IPS-18a (cell line): ENCODE results near the gene MARF1.
"Not testable (repeated sequence)": the region's sequence is repeated elsewhere in the genome, so short reads cannot be mapped to it uniquely, and the experiment has no call there.

Experiments
- H3K27ac ChIP-seq: one replicate; pipeline ENCODE4 v1.5.1; 2013; ENCODE audit warnings: low read length
- H3K27me3 ChIP-seq: one replicate; pipeline ENCODE4 v1.6.1; 2013; ENCODE audit warnings: mild to moderate bottlenecking, low read length; ENCODE audit not compliant: control insufficient read depth, insufficient read depth
- H3K36me3 ChIP-seq: one replicate; pipeline ENCODE4 v1.6.1; 2013; ENCODE audit warnings: low read depth, low read length; ENCODE audit not compliant: control insufficient read depth
- H3K4me1 ChIP-seq: one replicate; pipeline ENCODE4 v1.6.1; 2013; ENCODE audit warnings: low read depth, low read length; ENCODE audit not compliant: control insufficient read depth
- H3K4me3 ChIP-seq: one replicate; pipeline ENCODE4 v1.5.1; 2013; ENCODE audit warnings: low read length
- H3K9ac ChIP-seq: one replicate; pipeline ENCODE4 v1.6.1; 2013; ENCODE audit warnings: mild to moderate bottlenecking, low read length, moderate library complexity
- H3K9me3 ChIP-seq: one replicate; pipeline ENCODE4 v1.6.1; 2013; ENCODE audit warnings: low read depth, low read length; ENCODE audit not compliant: control insufficient read depth

Gene MARF1

DNA sequence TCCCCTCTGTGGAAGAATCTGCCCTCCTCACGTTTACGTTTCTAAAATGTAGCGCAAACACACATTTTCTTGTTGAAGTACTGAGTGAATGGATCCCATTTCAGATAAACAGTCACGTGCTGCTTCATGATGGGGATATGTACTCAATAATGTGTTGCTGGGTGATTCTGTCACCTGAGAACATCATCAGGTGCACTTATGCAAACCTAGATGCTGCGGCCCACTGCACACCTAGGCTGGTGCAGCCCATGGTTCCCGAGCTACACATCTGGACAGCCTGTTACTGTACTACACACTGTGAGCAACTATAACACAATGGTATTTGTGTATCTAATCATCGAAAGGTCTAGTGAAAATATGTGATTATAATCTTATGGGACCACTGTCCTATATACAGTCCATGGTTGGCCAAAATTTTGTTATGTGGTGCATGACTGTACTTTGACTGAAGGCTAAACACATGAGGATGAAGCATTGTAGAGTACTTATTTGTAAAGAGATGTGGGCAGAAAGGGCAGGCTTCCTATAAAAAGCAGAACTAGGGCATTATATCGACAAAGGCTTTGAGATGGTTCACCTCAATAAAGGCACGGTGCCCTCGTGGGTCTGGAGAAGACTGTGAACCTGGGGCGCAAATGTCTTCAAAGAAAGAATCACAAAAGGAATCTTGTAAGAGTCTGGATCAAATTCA, 26.3 kb downstream of the MARF1 start:
- H3K36me3 ChIP-seq, result peaks cover 60% of the 10 kb centered on the region
- H3K9ac ChIP-seq, result no peak overlapping the region
- H3K4me1 ChIP-seq, result no peaks in the 10 kb centered on the region
- no peak overlapping the region for H3K27ac ChIP-seq
- no peak overlapping the region for H3K4me3 ChIP-seq
- no peaks in the 10 kb centered on the region for H3K9me3 ChIP-seq
- H3K27me3 ChIP-seq, result no peaks in the 10 kb centered on the region

DNA sequence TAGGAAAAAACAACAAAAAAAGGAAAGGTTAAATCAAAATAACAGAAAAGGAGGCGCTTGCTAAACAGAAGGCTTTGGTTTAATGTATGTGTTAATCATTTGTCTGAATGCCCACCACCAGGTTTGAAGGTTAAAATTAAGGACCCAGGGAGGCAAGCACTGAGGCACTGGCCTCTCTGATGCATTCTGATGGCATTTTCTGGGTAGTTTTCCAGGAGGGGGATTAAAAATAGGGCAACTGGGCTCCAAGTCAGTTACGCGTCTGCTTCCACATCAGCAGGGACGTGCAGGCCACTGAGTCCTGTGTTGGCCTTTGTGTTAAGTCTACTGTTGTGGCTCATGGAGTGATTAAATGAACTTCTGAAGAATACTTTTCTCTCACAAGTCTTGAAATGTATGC, 26.9 kb downstream of the MARF1 start:
- Histone ChIP-seq H3K4me1 (no peaks in the 10 kb centered on the region), H3K9ac (no peak overlapping the region), H3K27ac (no peak overlapping the region), H3K9me3 (no peaks in the 10 kb centered on the region), H3K4me3 (no peak overlapping the region), H3K27me3 (no peaks in the 10 kb centered on the region), H3K36me3 (peaks cover 57% of the 10 kb centered on the region)

DNA sequence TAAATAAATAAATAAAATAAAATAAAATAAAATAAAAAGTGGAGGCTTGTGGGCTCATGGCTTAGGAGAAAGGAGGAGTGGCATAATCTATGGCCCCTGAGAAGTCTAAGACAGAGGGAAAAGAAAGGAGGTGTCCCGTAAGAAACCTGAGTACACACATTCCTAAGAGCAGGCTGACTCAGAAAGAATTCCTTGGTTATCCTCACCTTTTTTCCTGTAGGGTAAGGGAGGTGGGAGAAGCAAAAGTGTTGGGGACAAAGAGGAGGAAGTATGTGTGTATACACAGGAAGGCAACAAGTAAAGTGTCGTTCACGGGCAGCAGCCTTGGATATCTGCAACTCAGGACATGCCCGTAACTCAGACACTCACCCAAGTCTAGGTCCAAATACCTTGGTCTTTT, 29.3 kb downstream of the MARF1 start:
- no peaks in the 10 kb centered on the region for H3K4me1 ChIP-seq
- H3K27ac ChIP-seq, result no peak overlapping the region
- H3K36me3 ChIP-seq, result peaks cover 58% of the 10 kb centered on the region
- H3K9ac ChIP-seq, result no peak overlapping the region
- H3K4me3 ChIP-seq, result no peak overlapping the region
- no peaks in the 10 kb centered on the region for H3K9me3 ChIP-seq
- no peaks in the 10 kb centered on the region for H3K27me3 ChIP-seq

DNA sequence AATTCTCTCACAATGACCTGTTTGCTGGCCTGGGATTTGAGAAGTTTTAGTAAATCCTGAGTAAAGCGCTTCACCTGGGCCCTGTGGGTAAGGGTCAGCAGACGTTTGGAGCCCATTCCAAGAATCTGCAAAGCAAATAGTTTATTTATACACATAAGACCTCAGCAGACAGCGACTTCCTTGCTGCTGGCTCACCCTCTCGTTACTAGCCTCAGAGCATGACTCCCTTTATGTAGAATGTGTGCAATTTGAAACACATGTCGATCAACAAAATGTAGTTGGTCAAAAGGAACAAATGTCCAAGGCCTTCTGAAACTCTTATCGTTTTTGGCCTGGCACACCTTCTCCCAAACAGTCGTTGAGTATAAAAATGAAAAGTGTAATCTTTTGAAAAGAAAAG, 31.3 kb downstream of the MARF1 start:
- Histone ChIP-seq H3K27me3 (no peaks in the 10 kb centered on the region), H3K4me1 (no peaks in the 10 kb centered on the region), H3K36me3 (peaks cover 53% of the 10 kb centered on the region), H3K4me3 (no peak overlapping the region), H3K9ac (no peak overlapping the region), H3K27ac (no peak overlapping the region), H3K9me3 (no peaks in the 10 kb centered on the region)

DNA sequence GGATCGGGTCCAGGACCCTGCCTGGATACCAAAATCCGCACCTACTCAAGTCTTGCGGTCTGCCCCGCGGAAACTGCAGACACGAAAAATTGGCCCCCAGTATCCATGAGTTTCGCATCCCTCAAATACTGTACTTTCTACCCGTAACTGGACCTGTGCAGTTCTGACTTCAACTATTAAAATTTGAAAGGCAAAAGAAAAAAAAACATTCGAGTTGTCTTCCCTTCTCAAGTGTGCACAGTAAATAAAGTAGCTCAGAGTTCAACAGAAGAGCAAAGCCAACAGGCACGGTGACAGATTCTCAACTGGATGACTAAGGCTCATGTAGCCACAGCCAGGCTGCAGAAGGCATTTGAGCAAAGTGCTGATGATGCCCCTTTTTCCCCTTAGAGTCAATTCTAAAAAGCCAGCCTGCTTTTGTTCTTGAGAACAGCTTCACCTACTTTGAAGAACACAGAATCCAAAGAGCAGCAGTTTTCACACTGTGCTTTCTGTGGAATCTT, 32.5 kb downstream of the MARF1 start:
- H3K9me3 ChIP-seq, result no peaks in the 10 kb centered on the region
- no peaks in the 10 kb centered on the region for H3K4me1 ChIP-seq
- H3K4me3 ChIP-seq, result no peak overlapping the region
- H3K36me3 ChIP-seq, result peaks cover 42% of the 10 kb centered on the region
- no peak overlapping the region for H3K27ac ChIP-seq
- H3K27me3 ChIP-seq, result no peaks in the 10 kb centered on the region
- H3K9ac ChIP-seq, result no peak overlapping the region

DNA sequence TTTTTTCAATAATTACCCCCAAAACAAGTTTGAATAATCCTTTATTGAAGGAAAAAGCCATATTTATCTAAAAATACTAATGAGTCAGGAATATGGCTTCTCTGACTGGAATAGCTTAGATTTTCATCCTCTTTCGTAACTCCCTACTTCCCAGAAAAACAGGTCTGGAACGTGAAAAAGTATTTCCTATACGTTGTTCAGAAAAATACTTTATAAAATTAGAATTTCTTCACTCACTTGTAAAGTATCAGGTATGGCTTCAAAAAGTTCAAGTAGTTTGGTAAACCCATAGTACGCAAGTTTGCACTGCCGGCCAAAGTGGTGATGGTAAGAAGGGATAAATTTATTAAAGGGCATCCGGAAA, 33.7 kb downstream of the MARF1 start:
- no peak overlapping the region for H3K27ac ChIP-seq

DNA sequence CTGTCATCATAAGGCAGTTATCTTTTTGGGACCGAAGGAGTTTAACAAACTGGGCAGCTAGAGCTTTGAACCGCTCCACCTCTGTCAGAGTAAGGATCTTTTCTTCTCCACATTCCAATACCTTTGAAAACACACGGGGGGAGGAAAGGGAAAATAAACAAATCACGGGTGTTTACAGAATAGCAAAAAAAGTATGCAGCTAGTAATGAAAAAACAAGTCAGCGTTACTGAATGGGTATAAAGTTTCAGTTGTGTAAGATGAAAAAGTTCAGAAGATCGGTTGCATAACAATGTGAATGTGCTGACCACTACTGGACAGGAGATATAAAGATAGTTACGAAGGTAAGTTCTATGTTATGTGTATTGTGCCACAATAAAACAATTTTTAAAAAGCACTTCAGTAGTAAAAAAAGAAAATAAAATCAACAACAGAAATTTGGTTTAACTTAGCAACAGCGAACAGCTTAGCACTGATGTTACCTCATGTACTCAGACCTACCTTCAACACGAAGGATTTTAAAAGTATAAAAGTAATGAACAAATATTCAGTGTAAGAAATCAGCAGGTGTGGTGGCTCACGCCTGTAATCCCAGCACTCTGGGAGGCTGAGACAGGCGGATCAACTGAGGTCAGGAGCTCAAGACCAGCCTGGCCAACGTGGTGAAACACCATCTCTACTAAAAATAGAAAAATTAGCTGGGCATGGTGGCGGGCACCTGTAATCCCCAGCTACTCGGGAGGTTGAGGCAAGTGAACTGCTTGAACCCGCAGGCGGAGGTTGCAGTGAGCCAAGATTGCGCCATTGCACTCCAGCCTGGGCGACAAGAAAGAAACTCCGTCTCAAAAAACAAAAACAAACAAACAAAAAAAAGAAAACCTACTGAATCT, 34.3 kb downstream of the MARF1 start:
- Histone ChIP-seq H3K9ac (no peak overlapping the region), H3K27me3 (no peaks in the 10 kb centered on the region), H3K4me3 (no peak overlapping the region), H3K4me1 (no peaks in the 10 kb centered on the region), H3K9me3 (no peaks in the 10 kb centered on the region), H3K27ac (no peak overlapping the region), H3K36me3 (peaks cover 50% of the 10 kb centered on the region)

More for the DNA sequence above, 33.7 kb downstream of the MARF1 start:
- Histone ChIP-seq H3K4me1 (no peaks in the 10 kb centered on the region), H3K36me3 (peaks cover 44% of the 10 kb centered on the region), H3K4me3 (no peak overlapping the region), H3K9me3 (no peaks in the 10 kb centered on the region), H3K27me3 (no peaks in the 10 kb centered on the region), H3K9ac (no peak overlapping the region)

DNA sequence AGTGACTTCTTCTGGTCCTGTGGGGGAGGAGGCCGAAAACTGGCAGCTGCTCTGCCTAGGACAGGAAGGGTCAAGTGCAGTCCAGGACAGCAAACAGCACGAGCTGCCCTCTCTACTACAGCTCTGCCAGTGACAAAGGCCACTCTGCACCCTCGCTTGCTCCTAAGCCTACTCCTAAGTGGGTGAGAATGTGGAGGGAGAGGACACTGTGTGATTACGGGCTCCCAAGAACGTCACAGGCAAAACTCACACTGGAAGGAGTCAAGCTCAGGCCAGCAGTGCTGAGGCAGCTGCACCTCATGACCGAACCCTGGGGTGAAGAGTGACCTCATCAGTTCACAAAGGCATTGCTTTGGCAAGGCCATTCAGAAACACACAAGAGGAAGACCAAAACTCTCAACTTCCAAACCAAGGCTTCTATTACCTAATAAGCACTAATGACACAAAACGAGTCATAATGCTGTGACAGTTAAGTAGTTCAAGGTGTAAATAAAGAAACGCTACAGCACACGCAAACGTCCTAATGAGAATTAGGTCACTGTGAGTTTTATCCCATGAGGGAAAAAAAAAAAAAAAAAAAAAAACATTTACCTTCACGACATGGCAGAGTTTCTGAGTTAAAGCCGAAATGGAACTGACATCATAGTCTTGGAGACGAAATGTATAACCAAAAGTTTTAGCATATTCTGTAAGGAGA, 35.1 kb downstream of the MARF1 start:
- no peaks in the 10 kb centered on the region for H3K27me3 ChIP-seq
- no peak overlapping the region for H3K27ac ChIP-seq
- no peak overlapping the region for H3K4me3 ChIP-seq
- H3K9me3 ChIP-seq, result no peaks in the 10 kb centered on the region
- no peaks in the 10 kb centered on the region for H3K4me1 ChIP-seq
- H3K36me3 ChIP-seq, result peaks cover 57% of the 10 kb centered on the region
- no peak overlapping the region for H3K9ac ChIP-seq

DNA sequence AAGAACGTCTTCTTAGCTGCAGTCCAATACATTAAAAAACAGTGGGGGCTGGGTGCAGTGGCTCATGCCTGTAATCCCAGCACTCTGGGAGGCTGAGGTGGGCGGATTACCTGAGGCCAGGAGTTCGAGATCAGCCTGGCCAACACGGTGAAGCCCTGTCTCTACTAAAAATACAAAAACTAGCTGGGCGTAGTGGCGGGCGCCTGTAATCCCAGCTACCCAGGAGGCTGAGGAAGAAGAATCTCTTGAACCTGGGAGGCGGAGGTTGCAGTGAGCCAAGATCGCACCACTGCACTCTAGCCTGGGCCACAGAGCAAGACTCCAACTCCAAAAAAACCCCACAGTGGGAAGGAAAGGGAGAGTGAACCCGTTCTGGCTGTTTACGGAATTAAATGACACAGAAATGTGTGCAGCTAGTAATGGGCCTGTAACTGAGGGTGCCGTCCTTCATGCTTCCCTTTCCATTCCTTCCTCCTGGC, 35.7 kb downstream of the MARF1 start:
- H3K9ac ChIP-seq, H3K27ac ChIP-seq, H3K27me3 ChIP-seq, H3K9me3 ChIP-seq, H3K4me1 ChIP-seq, H3K4me3 ChIP-seq: not testable (repeated sequence)
- peaks cover 56% of the 10 kb centered on the region for H3K36me3 ChIP-seq

DNA sequence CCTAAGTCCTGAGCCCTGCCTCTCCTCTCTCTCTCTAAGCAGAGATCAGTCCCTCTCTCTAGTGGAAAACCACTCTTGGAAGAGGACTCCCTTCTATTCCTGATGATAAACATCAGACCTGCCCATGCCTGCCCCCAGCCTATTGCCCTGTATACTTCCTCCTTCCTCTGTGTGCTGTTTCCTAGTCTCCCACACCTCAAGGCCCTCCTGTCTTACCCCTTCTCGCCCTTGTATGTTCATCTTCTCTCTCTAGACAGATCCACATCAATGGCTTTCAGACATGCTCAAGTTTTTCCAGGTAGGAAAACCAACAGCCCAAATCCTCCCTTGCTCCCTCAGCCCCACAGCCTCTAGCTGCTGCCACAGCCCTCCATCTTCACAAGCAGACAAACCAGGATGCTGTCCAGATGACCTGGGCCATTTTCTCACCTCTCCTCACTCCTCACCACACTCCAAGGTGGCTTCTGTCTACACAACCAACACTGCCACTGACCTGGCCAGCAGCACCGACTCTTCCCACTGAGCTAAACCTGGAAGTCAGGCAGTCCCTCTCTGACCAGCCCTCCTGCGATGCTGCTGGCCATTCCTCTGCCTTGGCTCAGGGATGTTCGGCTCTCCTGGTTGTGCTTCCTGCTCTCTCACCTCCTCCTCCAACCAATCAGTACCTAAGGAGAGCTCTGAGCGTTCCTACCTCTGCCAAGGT, 36.3 kb downstream of the MARF1 start:
- Histone ChIP-seq H3K9ac (no peak overlapping the region), H3K9me3 (no peaks in the 10 kb centered on the region), H3K4me1 (no peaks in the 10 kb centered on the region), H3K27ac (no peak overlapping the region), H3K36me3 (peaks cover 56% of the 10 kb centered on the region), H3K27me3 (no peaks in the 10 kb centered on the region), H3K4me3 (no peak overlapping the region)
